Spleen (tissue), 7 donors: ENCODE results near the gene CDC5L.

Source experiments
- CTCF ChIP-seq, 11 experiments: fragments of 200-600 bp in 7 of 11; fragments of 450-650 bp in 4 of 11; sonication (generic) in 4 of 11; IDR thresholded peaks in 8 of 11; conservative IDR thresholded peaks in 3 of 11; 1 replicate in 7 of 11; 2 replicates in 4 of 11; pipeline versions ENCODE4 v1.4.0 to v1.8.0; 2016 to 2021; ENCODE audit warnings: antibody characterized with exemption in 11 of 11, inconsistent platforms in 4 of 11, mild to moderate bottlenecking in 1 of 11
- POLR2A ChIP-seq, 3 donors: fragments of 450-650 bp; IDR thresholded peaks; one replicate each; pipeline ENCODE4 v1.5.1; 2017; ENCODE audit warnings: antibody characterized with exemption in 3 of 3, mild to moderate bottlenecking in 1 of 3
- donor health status: DM: no; HTN: no; CAD: no; lungs with moderate emphysema.
- donor health status: DM: no; HTN: no; CAD: no.
- donor health status: DM: no; HTN: no; CAD: no.

DNA sequence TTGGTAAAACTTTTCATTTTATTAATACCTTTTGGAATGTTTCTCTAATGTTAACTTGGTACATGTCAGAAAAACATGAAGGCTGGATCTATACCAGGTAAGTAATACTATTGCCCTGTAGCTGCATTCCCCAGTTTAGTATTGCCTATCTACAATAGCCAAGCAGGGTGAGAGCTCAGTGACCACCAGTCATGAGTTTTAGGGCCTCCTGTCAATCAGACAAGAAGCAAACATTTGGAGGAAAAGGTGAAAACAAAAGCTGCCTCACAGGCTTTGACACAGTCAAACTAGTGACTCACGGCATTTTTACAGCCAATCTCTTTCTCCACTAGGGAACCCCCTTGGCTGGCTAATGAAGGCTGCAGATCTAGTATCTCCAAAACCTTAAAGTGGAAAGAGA, 9.5 kb upstream of the CDC5L start:
- TF ChIP-seq CTCF (IDR thresholded peaks at IDR 0.05 in 8 of 11, conservative IDR thresholded peaks at IDR 0.05 in 3 of 11) (no peak), POLR2A (IDR thresholded peaks at IDR 0.05) (no peak)
